ENCODE data around the gene APBA1. TPM values are rescaled to one million over a fixed set of nuclear protein-coding genes. Genes with fewer than 3 reads are reported as not detected.

Gene APBA1
- polyA plus RNA-seq, 1 experiment = 6.7 TPM

- H3K27me3 ChIP-seq (ENCODE audit: control insufficient read depth, insufficient read depth, low read length) = no peaks in the 10 kb centered on the region
- no peak overlapping the region for H3K27ac ChIP-seq (ENCODE audit: low read depth, low read length)
- ChIA-PET POLR2A (no interaction called here), CTCF (no interaction called here)
- H3K4me3 ChIP-seq (ENCODE audit: low read depth, low read length) = no peak overlapping the region
- no peaks in the 10 kb centered on the region for H3K9me3 ChIP-seq (ENCODE audit: control insufficient read depth, insufficient read depth, low read length)
- no peak for TF ChIP-seq CTCF (IDR thresholded peaks at IDR 0.05; ENCODE audit: low read depth, low read length)
- no peak for DNase-seq (ENCODE audit: low read depth, low spot score)
Measured at GRCh38 chr9:69615880-69616279, 56.3 kb downstream of the APBA1 start.

GRCh38 chr9:69611221-69611620 lies 61.0 kb downstream of the APBA1 start:
- no peaks in the 10 kb centered on the region for H3K27me3 ChIP-seq (ENCODE audit: control insufficient read depth, insufficient read depth, low read length)
- no peak overlapping the region for H3K4me3 ChIP-seq (ENCODE audit: low read depth, low read length)
- ChIA-PET CTCF (interaction anchor here (0.6 to 0.7 kb wide), 3 partner anchors 28 to 1029 kb away, joined by 3 to 7 read pairs (median 4); no protein-coding TSS in a partner anchor), POLR2A (interaction anchor here (0.7 kb wide), 2 partner anchors 17 to 349 kb away, joined by 5 to 10 read pairs; no protein-coding TSS in a partner anchor)
- DNase-seq (ENCODE audit: low read depth, low spot score) = no peak
- no peak for TF ChIP-seq CTCF (IDR thresholded peaks at IDR 0.05; ENCODE audit: low read depth, low read length)
- no peaks in the 10 kb centered on the region for H3K9me3 ChIP-seq (ENCODE audit: control insufficient read depth, insufficient read depth, low read length)
- H3K27ac ChIP-seq (ENCODE audit: low read depth, low read length) = no peak overlapping the region

- H3K9me3 ChIP-seq (ENCODE audit: control insufficient read depth, insufficient read depth, low read length) = no peaks in the 10 kb centered on the region
- H3K27ac ChIP-seq (ENCODE audit: low read depth, low read length) = no peak overlapping the region
- TF ChIP-seq CTCF (IDR thresholded peaks at IDR 0.05; ENCODE audit: low read depth, low read length) = no peak
- no peak overlapping the region for H3K4me3 ChIP-seq (ENCODE audit: low read depth, low read length)
- no peaks in the 10 kb centered on the region for H3K27me3 ChIP-seq (ENCODE audit: control insufficient read depth, insufficient read depth, low read length)
- no peak for DNase-seq (ENCODE audit: low read depth, low spot score)
- CTCF ChIA-PET = no interaction called here
- POLR2A ChIA-PET = no interaction called here
Measured at GRCh38 chr9:69609156-69609555, 63.0 kb downstream of the APBA1 start.

GRCh38 chr9:69606089-69606488 lies 66.1 kb downstream of the APBA1 start:
- H3K9me3 ChIP-seq (ENCODE audit: control insufficient read depth, insufficient read depth, low read length) = no peaks in the 10 kb centered on the region
- CTCF ChIA-PET = no interaction called here
- H3K27me3 ChIP-seq (ENCODE audit: control insufficient read depth, insufficient read depth, low read length) = no peaks in the 10 kb centered on the region
- POLR2A ChIA-PET = no interaction called here
- no peak for DNase-seq (ENCODE audit: low read depth, low spot score)
- no peak overlapping the region for H3K27ac ChIP-seq (ENCODE audit: low read depth, low read length)
- no peak for TF ChIP-seq CTCF (IDR thresholded peaks at IDR 0.05; ENCODE audit: low read depth, low read length)
- H3K4me3 ChIP-seq (ENCODE audit: low read depth, low read length) = no peak overlapping the region

GRCh38 chr9:69605406-69605805 lies 66.8 kb downstream of the APBA1 start:
- ChIA-PET CTCF (no interaction called here), POLR2A (no interaction called here)
- Histone ChIP-seq H3K27me3 (ENCODE audit: control insufficient read depth, insufficient read depth, low read length) (no peaks in the 10 kb centered on the region), H3K4me3 (ENCODE audit: low read depth, low read length) (no peak overlapping the region), H3K27ac (ENCODE audit: low read depth, low read length) (no peak overlapping the region), H3K9me3 (ENCODE audit: control insufficient read depth, insufficient read depth, low read length) (no peaks in the 10 kb centered on the region)
- no peak for TF ChIP-seq CTCF (IDR thresholded peaks at IDR 0.05; ENCODE audit: low read depth, low read length)
- DNase-seq (ENCODE audit: low read depth, low spot score) = no peak

Data from AG04450 (cell line).